ENCODE data around the gene ESYT3.

Gene ESYT3

GRCh38 chr3:138400651-138401070, 33.8 kb upstream of the ESYT3 start:
- no peak for TF ChIP-seq CTCF (conservative IDR thresholded peaks at IDR 0.05; ENCODE audit: low read depth, low read length)

GRCh38 chr3:138401834-138402233, 32.6 kb upstream of the ESYT3 start:
- no peak overlapping the region for H3K9ac ChIP-seq
- H3K27ac ChIP-seq = no peak overlapping the region
- H3K4me1 ChIP-seq (ENCODE audit: low read depth, poor library complexity, severe bottlenecking) = no peaks in the 10 kb centered on the region
- H3K79me2 ChIP-seq (ENCODE audit: insufficient read depth, low read depth) = no peaks in the 10 kb centered on the region
- no peaks in the 10 kb centered on the region for H3K27me3 ChIP-seq (ENCODE audit: insufficient read depth, low read depth)
- no peak overlapping the region for H3K4me2 ChIP-seq
- no peak overlapping the region for H3K4me3 ChIP-seq (IDR thresholded peaks at IDR 0.05; ENCODE audit: insufficient read depth, low read depth, low read length)
- no peak for TF ChIP-seq CTCF (conservative IDR thresholded peaks at IDR 0.05; ENCODE audit: low read depth, low read length)
- H4K20me1 ChIP-seq (ENCODE audit: insufficient read depth) = no peaks in the 10 kb centered on the region
- no peak overlapping the region for H2AFZ ChIP-seq (ENCODE audit: low read depth)
- H3K36me3 ChIP-seq (ENCODE audit: insufficient read depth) = no peaks in the 10 kb centered on the region

More at GRCh38 chr3:138400651-138401070, 33.8 kb upstream of the ESYT3 start:
- Histone ChIP-seq H2AFZ (ENCODE audit: low read depth) (no peak overlapping the region), H3K4me3 (IDR thresholded peaks at IDR 0.05; ENCODE audit: insufficient read depth, low read depth, low read length) (no peak overlapping the region), H3K27ac (no peak overlapping the region), H3K9ac (no peak overlapping the region), H3K79me2 (ENCODE audit: insufficient read depth, low read depth) (no peaks in the 10 kb centered on the region), H3K4me2 (no peak overlapping the region), H3K27me3 (ENCODE audit: insufficient read depth, low read depth) (no peaks in the 10 kb centered on the region), H4K20me1 (ENCODE audit: insufficient read depth) (no peaks in the 10 kb centered on the region), H3K4me1 (ENCODE audit: low read depth, poor library complexity, severe bottlenecking) (no peaks in the 10 kb centered on the region), H3K36me3 (ENCODE audit: insufficient read depth) (no peaks in the 10 kb centered on the region)

- Histone ChIP-seq H3K4me1 (ENCODE audit: low read depth, poor library complexity, severe bottlenecking) (no peaks in the 10 kb centered on the region), H2AFZ (ENCODE audit: low read depth) (no peak overlapping the region), H4K20me1 (ENCODE audit: insufficient read depth) (no peaks in the 10 kb centered on the region), H3K4me3 (IDR thresholded peaks at IDR 0.05; ENCODE audit: insufficient read depth, low read depth, low read length) (no peak overlapping the region), H3K4me2 (no peak overlapping the region), H3K79me2 (ENCODE audit: insufficient read depth, low read depth) (no peaks in the 10 kb centered on the region), H3K27me3 (ENCODE audit: insufficient read depth, low read depth) (no peaks in the 10 kb centered on the region), H3K27ac (no peak overlapping the region), H3K36me3 (ENCODE audit: insufficient read depth) (no peaks in the 10 kb centered on the region), H3K9ac (no peak overlapping the region)
- no peak for TF ChIP-seq CTCF (conservative IDR thresholded peaks at IDR 0.05; ENCODE audit: low read depth, low read length)
Measured at GRCh38 chr3:138404121-138404520, 30.3 kb upstream of the ESYT3 start.

- Histone ChIP-seq H3K36me3 (ENCODE audit: insufficient read depth) (no peaks in the 10 kb centered on the region), H3K4me2 (no peak overlapping the region), H2AFZ (ENCODE audit: low read depth) (no peak overlapping the region), H3K4me1 (ENCODE audit: low read depth, poor library complexity, severe bottlenecking) (no peaks in the 10 kb centered on the region), H3K79me2 (ENCODE audit: insufficient read depth, low read depth) (no peaks in the 10 kb centered on the region), H3K9ac (no peak overlapping the region), H3K27ac (no peak overlapping the region), H3K4me3 (IDR thresholded peaks at IDR 0.05; ENCODE audit: insufficient read depth, low read depth, low read length) (no peak overlapping the region), H3K27me3 (ENCODE audit: insufficient read depth, low read depth) (no peaks in the 10 kb centered on the region), H4K20me1 (ENCODE audit: insufficient read depth) (no peaks in the 10 kb centered on the region)
- TF ChIP-seq CTCF (conservative IDR thresholded peaks at IDR 0.05; ENCODE audit: low read depth, low read length) = no peak
Measured at GRCh38 chr3:138405001-138405400, 29.4 kb upstream of the ESYT3 start.

All from KMS-11 (cell line).